SIG-M5 (cell line): ENCODE data around the gene MROH2B.

ENCODE experiments used
- DNase-seq: peaks from one replicate; lab custom pipeline; 2025; lab: John Stamatoyannopoulos, UW

The MROH2B gene

DNA sequence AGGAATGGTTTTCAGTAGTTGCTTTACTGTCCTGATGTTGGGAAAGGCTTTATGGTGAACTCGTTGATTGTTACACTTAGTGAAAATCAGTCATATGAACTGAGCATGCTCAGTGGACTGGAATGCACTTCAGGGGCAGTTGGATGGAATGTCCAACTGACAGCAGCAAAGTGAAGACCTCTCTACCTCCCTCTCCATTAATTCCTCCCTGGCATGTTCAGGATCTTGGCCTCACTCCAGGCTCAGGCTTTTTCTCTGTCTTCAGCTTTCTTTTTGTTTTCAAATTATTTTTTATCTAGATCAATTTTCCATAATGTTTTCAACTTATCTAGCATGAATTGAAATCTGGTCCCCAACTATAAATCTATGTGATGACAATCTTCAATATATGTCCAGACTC, at the start of gene MROH2B:
Gene MROH2B, minus strand, starts transcription at position 101 of the 400 bp plus-strand sequence. CDS start 490 bp downstream, outside the sequence.
- no peak for DNase-seq

DNA sequence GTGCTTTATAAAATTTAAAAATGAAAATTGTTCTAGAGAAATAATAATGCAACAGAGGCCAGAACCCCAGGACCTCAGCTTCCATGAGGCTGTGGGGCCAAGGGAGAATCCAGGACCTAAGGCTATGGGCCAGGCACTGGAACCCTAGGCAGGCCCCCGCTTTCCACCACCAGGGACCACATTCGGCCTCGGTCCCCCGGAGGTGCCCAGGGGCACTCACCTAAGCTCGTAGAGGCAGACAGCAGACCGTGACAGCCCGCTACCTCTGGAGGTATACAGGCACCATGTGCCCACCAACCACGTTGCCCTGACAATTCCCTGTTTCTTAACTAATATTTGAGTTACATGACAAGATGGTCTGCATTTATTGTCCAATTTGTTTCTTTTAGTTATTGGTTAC, 49.5 kb upstream of the MROH2B start:
- DNase-seq, result no peak

DNA sequence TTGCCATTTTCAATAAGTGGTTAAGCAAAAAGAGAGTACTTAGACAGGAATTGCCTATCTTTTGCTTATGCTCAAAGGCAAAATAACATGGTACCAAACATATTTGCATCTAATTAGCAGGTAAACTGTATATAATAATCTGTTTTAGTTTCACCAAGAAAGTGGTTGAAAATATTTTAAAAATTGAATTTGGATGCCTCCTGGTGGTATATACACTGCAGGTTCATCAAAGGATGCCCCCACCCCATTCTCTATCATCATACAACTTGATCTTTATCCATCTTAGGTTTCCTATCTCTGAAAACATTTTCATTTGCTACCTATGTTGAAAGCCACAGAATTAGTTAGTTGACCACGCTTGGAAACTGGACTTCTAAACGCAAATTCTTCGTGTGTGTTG, 47.0 kb upstream of the MROH2B start:
- DNase-seq, result no peak

GRCh38 chr5:41115281-41115680, 44.1 kb upstream of the MROH2B start:
- DNase-seq, result no peak

- DNase-seq, result no peak
Measured at GRCh38 chr5:41112486-41113455, 41.6 kb upstream of the MROH2B start.

DNA sequence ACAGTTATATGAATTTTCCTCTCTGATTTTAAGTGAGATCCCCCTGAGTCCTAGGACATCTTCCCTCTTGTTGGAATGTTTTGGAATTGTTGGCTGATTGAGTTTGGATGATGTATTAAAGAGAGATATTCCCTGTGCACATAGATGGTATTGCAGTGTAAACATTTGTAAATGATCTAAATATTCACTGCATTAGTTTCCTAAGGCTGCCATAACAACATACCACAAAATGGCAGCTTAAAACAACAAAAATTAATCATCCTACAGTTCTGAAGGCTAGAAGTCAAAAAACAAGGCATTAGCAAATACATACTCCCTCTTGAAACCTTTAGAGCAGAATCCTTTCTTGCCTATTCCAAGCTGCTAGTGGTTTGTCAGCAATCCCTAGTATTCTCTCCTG, 38.0 kb upstream of the MROH2B start:
- DNase-seq, result no peak

DNA sequence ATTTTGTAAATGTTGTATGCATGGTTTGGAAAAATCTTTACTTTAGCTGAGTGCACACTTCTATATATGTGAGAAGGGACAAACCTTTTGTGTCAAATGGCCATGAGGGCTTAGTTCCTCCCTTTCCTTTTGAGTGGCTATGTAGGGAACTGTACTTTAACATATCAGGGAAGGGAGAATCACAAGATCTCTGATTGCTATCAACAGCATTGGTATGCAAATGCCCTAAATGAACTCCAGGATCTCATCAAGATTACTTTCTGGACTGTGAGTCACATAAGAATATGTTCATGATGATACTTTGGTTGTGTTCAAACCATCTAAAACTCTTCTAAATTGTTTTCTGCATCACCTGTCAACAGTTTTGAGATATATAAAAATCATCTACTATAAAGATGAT, 31.2 kb upstream of the MROH2B start:
- DNase-seq, result no peak

DNA sequence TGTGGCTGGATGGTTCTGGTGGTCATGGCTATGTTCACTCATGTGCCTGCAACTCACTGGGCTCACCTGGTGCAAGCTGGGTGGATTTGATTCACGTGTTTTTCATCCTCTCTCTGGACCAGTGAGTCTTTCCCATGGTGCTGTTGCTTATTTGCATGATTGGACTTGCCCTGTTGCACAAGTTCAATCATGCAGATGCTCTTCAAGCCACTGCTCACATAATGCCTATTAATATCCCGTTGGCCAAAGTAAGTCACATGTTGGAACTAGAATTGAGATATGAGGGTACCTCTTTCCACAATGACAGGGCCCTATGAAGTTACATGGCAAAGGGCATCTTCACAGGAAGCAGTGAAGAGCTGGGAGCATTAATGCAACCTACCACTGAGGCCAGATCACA, 26.5 kb upstream of the MROH2B start:
- DNase-seq, result no peak

GRCh38 chr5:41095324-41096101, 24.4 kb upstream of the MROH2B start:
- no peak for DNase-seq

DNA sequence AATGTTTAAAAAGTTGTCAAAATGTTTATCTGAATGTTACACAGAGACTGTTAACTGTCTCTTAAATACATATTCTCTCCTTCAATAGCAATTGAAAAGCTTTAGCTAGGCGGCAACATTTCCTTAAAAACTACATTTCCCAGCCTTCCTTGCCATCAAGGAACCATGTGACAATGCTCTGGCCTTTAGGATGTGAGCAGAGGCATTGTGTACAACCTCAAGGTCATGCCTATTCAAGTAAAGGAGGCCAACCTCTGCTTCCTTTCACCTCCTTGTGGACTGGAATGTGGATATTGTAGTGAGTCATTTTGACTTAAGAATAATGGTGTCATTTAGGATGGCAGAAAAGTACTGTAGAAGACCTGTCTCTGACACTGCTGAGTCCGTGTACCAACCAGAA, 23.7 kb upstream of the MROH2B start:
- no peak for DNase-seq

- DNase-seq, result no peak
Measured at GRCh38 chr5:41093803-41094202, 22.7 kb upstream of the MROH2B start.

GRCh38 chr5:41087461-41087860, 16.3 kb upstream of the MROH2B start:
- DNase-seq, result no peak

GRCh38 chr5:41083306-41083705, 12.2 kb upstream of the MROH2B start:
- DNase-seq, result no peak

DNA sequence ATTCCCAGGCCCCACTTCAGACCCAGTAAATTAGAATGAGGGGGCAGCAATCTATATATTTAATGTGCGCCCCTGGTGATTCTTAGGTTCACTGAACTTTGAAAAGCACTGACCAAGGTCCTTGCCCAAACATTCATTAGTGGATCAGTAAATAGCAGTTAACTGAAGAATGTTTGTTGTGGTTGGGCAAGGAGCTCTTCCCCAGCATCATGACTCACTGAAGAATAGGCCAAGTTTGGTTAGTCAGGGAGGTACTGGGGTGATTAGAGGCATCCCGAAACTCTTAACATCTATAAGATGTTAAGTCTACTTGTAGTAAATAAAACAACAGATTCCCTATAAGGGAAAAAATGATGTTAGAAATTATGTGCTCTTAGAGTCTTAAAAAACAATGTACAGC, 833 bp upstream of the MROH2B start:
- no peak for DNase-seq

GRCh38 chr5:41067714-41068568, 3.2 kb downstream of the MROH2B start:
- DNase-seq, result no peak

DNA sequence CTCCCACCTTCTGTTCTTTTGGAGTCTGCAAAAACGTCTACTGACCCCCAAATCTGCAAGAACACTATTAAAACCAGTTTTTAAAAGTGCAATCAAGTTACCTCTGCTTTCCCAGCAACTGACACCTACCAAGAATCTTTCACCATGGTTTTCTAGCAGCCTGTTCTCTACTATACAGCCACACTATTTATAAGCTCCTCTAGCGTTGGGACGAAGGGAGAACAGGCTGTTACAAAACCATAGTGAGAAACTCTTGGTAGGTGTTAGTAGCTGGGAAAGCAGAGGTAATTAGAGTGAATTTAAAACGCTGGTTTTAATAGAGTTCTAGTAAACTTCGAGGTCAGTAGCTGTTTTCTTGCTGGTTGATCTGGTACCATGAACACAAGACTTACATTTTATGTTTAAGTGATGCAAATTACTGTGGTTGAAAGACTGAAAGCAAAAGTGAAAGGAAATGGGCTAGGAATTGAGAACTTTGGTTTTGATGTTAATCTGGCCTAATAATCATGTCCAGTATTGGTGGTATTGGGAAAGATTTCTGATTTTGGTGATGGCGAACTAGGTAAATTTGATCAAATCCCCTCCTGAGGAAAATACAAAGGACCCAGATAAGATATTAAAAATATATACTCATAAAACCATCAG, 5.3 kb downstream of the MROH2B start:
- DNase-seq, result no peak

DNA sequence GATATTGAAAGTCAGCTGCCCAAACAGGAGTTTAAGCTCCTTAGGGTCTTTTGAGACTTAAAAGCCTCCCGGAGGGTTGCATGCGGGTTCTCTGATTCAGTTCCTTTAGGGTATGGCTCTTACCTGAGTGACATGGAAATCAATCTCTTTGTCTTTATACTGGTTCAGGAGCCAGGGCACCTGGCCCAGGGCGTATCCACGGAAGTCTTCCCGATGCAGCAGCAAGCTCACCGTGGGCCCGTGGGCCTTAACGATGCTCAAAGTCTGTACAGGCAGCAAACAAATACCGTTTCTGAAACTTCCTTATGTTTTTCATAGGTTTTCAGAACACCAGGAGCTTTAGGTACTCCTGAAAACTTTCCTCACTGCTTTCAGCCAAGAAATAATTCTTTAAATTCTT, 13.2 kb downstream of the MROH2B start:
- DNase-seq, result no peak

DNA sequence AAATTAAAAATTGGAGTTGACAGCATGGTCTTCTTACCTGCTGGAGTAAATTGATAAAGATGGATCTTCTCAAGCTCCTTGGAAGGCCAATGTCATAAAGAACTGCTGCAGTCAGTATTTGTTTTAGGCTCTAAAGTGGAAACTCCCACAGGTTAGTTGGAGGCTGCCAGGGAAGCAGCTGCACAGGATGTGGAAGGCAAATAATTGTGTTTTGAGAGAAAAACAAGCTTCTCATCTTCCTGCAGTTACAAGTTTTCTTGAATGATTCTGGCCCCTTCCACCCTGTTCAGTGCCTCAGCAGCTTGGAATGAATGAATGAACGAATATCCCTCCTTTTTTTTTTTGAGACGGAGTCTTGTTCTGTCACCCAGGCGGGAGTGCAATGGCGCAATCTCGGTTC, 13.9 kb downstream of the MROH2B start:
- no peak for DNase-seq

DNA sequence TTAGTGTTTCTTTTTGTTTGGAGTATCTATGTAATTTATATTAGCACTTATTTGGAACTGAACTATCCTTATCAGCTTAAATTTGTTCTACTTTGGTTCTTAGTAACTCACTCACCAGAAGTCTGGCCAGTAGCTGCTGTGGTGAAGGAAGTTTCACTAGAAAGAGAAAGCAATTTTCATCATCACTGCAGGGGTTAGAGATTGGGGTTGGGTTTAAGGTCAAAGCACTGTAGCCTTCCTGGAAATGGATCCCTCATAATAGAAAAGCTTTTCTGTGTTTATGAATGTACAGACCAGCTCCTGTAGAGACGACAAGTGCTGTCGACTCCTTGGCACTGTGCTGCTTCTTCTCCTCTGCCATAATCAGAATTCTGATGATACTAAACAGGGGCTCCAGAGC, 22.2 kb downstream of the MROH2B start:
- no peak for DNase-seq

DNA sequence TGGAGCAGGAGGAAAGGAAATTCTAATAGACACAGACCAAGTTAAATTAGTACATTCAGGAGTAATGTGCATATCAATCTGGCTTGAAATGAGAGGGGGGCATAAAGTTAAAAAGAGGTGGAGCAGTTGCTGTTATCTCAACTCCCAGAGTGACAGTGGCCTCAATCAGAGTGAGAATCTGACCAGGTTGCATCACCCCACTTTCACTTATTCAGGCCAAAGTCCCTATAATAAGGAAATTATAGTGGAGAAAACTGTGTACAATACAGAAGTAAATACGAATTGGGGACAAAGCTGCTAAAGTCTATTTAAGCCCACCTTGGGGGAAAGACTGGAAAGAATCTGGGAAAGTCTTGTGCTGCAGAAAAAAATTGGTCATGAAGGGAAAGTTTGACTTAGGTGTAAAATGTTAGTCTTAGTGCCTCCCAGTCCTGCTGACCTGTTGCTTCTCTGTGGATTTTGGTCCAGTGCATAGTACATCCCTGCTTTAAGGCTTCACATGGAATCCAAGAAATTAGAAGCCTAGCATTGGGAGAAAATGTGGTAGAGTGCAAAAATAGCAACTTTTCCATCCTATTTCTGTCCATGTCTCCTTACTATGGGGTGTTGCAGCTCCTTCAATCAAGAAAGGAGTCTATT, 27.9 kb downstream of the MROH2B start:
- no peak for DNase-seq

GRCh38 chr5:41032973-41033372, 38.2 kb downstream of the MROH2B start:
- DNase-seq, result no peak
